NT2/D1 (cell line): Measurements from ENCODE around the gene GBX2.

Experiments
- SUZ12 ChIP-seq: IDR thresholded peaks from 2 replicates; pipeline ENCODE4 v1.6.1; 2011; ENCODE audit not compliant: insufficient read length, insufficient read depth; ENCODE audit errors: extremely low read depth
- YY1 ChIP-seq: IDR thresholded peaks from 2 replicates; pipeline ENCODE4 v1.6.1; 2011; ENCODE audit not compliant: insufficient read length, insufficient read depth
- ZNF274 ChIP-seq: IDR thresholded peaks from 2 replicates; pipeline ENCODE4 v1.6.1; 2011; ENCODE audit warnings: mild to moderate bottlenecking, low read depth, low read length

DNA sequence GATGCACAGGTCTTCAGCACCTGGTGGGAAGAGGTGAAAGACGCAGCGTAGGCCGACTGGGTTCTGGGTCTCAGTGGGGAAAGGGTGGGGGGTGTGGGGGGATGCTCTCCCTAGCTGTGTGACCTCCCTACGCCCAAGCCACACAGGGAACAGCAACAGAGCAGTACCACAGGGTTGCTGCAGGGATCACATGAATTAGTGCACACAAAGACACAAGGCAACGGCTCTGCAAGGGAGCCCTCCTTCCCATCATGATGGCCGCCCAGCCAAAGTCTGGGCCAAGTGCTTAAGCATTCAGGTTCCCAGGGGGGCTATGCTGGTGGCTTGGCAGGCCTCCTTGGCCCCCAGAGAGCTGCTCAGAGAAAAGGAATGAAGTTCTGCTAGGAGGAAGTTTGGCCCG lies 28.2 kb upstream of the GBX2 start:
- TF ChIP-seq SUZ12 (no peak), YY1 (no peak), ZNF274 (no peak)
